PFSK-1 (cell line): ENCODE results near the gene RPL35.

Experiments used
- POLR2AphosphoS5 ChIP-seq: IDR thresholded peaks from 2 replicates; pipeline ENCODE4 v1.6.1; 2012; ENCODE audit warnings: low read depth, mild to moderate bottlenecking, control low read depth, low read length, moderate library complexity
- TAF1 ChIP-seq: IDR thresholded peaks from 2 replicates; pipeline ENCODE4 v1.6.1; 2012; ENCODE audit warnings: low read length, control low read depth, borderline replicate concordance; ENCODE audit not compliant: insufficient read depth
- TF ChIP-seq, protein P1 (sequence below), 2 experiments: IDR thresholded peaks; 2 replicates each; pipeline versions ENCODE4 v1.6.1 to v1.8.0; 2011 to 2012; ENCODE audit warnings: low read depth in 2 of 2, low read length in 2 of 2, control low read depth in 1 of 2, inconsistent platforms in 1 of 2, mild to moderate bottlenecking in 1 of 2, moderate library complexity in 1 of 2; ENCODE audit not compliant: insufficient read depth in 1 of 2

GRCh38 chr9:124859803-124860581 lies 1.8 kb downstream of the RPL35 start:
- TF ChIP-seq TAF1 (no peak), POLR2AphosphoS5 (no peak)
- TF ChIP-seq, protein P1, sequence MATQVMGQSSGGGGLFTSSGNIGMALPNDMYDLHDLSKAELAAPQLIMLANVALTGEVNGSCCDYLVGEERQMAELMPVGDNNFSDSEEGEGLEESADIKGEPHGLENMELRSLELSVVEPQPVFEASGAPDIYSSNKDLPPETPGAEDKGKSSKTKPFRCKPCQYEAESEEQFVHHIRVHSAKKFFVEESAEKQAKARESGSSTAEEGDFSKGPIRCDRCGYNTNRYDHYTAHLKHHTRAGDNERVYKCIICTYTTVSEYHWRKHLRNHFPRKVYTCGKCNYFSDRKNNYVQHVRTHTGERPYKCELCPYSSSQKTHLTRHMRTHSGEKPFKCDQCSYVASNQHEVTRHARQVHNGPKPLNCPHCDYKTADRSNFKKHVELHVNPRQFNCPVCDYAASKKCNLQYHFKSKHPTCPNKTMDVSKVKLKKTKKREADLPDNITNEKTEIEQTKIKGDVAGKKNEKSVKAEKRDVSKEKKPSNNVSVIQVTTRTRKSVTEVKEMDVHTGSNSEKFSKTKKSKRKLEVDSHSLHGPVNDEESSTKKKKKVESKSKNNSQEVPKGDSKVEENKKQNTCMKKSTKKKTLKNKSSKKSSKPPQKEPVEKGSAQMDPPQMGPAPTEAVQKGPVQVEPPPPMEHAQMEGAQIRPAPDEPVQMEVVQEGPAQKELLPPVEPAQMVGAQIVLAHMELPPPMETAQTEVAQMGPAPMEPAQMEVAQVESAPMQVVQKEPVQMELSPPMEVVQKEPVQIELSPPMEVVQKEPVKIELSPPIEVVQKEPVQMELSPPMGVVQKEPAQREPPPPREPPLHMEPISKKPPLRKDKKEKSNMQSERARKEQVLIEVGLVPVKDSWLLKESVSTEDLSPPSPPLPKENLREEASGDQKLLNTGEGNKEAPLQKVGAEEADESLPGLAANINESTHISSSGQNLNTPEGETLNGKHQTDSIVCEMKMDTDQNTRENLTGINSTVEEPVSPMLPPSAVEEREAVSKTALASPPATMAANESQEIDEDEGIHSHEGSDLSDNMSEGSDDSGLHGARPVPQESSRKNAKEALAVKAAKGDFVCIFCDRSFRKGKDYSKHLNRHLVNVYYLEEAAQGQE (IDR thresholded peaks at IDR 0.05; ENCODE audit: insufficient read depth in 1 of 2, low read depth in 2 of 2, low read length in 2 of 2) = no peak
